PC-3 (cell line): ENCODE measurements around the gene ST3GAL4. TPM values are rescaled to one million over a fixed set of nuclear protein-coding genes. Genes with fewer than 3 reads are reported as not detected.

Source experiments
- ATAC-seq: fragments of 200-7000 bp; cut with Tn5 transposase; 2 replicates; pipeline ENCODE4 v1.9.1; 2020; ENCODE audit warnings: mild to moderate bottlenecking, moderate library complexity
- BruUV-seq: library from RNA; stranded (reverse); fragments of 400-500 nt; replicated peaks from 2 replicates; lab custom pipeline; 2021; lab: Mats Ljungman, UMichigan
- CTCF ChIA-PET: fragments of 300-600 bp; sonication (Branson Sonifier 250); formaldehyde crosslinking; loops from one replicate; lab custom pipeline; 2022; ENCODE audit warnings: antibody characterized with exemption; lab: Charles Lee
- POLR2A ChIA-PET: fragments of 300-600 bp; sonication (Branson Sonifier 250); formaldehyde crosslinking; loops from one replicate; lab custom pipeline; 2022; ENCODE audit warnings: antibody characterized with exemption; ENCODE audit not compliant: unreplicated experiment; lab: Charles Lee
- DNase-seq: peaks from one replicate; pipeline ENCODE4 v3.0.0-alpha.2; 2015
- H2AFZ ChIP-seq: fragments of 300-600 bp; sonication (generic); 2 replicates; pipeline ENCODE4 v1.6.0; 2016; ENCODE audit warnings: antibody characterized with exemption, low read length
- H3F3A ChIP-seq: fragments of 300-600 bp; sonication (generic); one replicate; pipeline ENCODE4 v1.6.0; 2017; ENCODE audit warnings: antibody characterized with exemption, low read length, control low read depth, mild to moderate bottlenecking; ENCODE audit not compliant: unreplicated experiment
- H3K27ac ChIP-seq: fragments of 300-600 bp; sonication (generic); 2 replicates; pipeline ENCODE4 v1.5.1; 2016; ENCODE audit warnings: mild to moderate bottlenecking, low read length
- H3K27me3 ChIP-seq: fragments of 300-600 bp; sonication (generic); 2 replicates; pipeline ENCODE4 v1.6.1; 2016; ENCODE audit warnings: low read length, mixed read lengths
- H3K36me3 ChIP-seq: fragments of 300-600 bp; sonication (generic); 2 replicates; pipeline ENCODE4 v1.6.1; 2016; ENCODE audit warnings: low read depth, mixed run types, low read length, mixed read lengths
- H3K4me1 ChIP-seq: fragments of 300-600 bp; sonication (generic); 2 replicates; pipeline ENCODE4 v1.5.1; 2016; ENCODE audit warnings: low read length; ENCODE audit not compliant: insufficient read depth
- H3K4me2 ChIP-seq: fragments of 300-600 bp; sonication (generic); 2 replicates; pipeline ENCODE4 v1.6.0; 2016; ENCODE audit warnings: low read length
- H3K4me3 ChIP-seq: fragments of 300-600 bp; sonication (generic); 2 replicates; pipeline ENCODE4 v1.5.1; 2016; ENCODE audit warnings: mild to moderate bottlenecking, low read length, mixed read lengths
- H3K79me2 ChIP-seq: fragments of 300-600 bp; sonication (generic); 2 replicates; pipeline ENCODE4 v1.6.1; 2017; ENCODE audit warnings: low read length, mixed read lengths
- H3K9ac ChIP-seq: fragments of 300-600 bp; sonication (generic); 2 replicates; pipeline ENCODE4 v1.6.0; 2016; ENCODE audit warnings: mild to moderate bottlenecking, low read length
- H3K9me2 ChIP-seq: fragments of 300-600 bp; sonication (generic); replicated peaks from 2 replicates; pipeline ENCODE4 v1.6.1; 2016; ENCODE audit warnings: mixed run types, low read length, mixed read lengths
- H3K9me3 ChIP-seq: fragments of 300-600 bp; sonication (generic); 2 replicates; pipeline ENCODE4 v1.6.1; 2016; ENCODE audit warnings: low read length, mixed read lengths
- H4K20me1 ChIP-seq: fragments of 300-600 bp; sonication (generic); 2 replicates; pipeline ENCODE4 v1.6.1; 2016; ENCODE audit warnings: low read length, mixed read lengths
- CTCF ChIP-seq: fragments of 300-600 bp; sonication (generic); conservative IDR thresholded peaks from 2 replicates; pipeline ENCODE4 v1.5.1; 2017; ENCODE audit warnings: antibody characterized with exemption, low read depth, mild to moderate bottlenecking, low read length
- EZH2 ChIP-seq: fragments of 300-600 bp; sonication (generic); IDR thresholded peaks from one replicate; pipeline ENCODE4 v1.6.1; 2017; ENCODE audit warnings: antibody characterized with exemption, mild to moderate bottlenecking, low read length; ENCODE audit not compliant: unreplicated experiment
- EZH2phosphoT487 ChIP-seq: fragments of 300-600 bp; sonication (generic); IDR thresholded peaks from 2 replicates; pipeline ENCODE4 v1.6.1; 2018; ENCODE audit warnings: mild to moderate bottlenecking, antibody characterized with exemption, low read length, borderline replicate concordance
- intact Hi-C: fragments of 100-400 bp; cut with micrococcal nuclease; formaldehyde crosslinking; loops from 2 replicates; pipeline ENCODE4 v1.9.0; 2023
- total RNA-seq: library from RNA; depleted of rRNA; stranded (reverse); fragments of >200 nt; gene quantifications from 2 replicates; pipeline ENCODE4 v1.2.3, GENCODE V29; 2014

Gene ST3GAL4
- total RNA-seq, 1 experiment from 2014 or later: 126 TPM

- CTCF ChIA-PET: no interaction called here
- DNase-seq (no peak), ATAC-seq (no peak)
- TF ChIP-seq EZH2 (no peak), CTCF (no peak), EZH2phosphoT487 (no peak)
- peaks cover 7% of the 10 kb centered on the region for H3K36me3 ChIP-seq
- H3K4me2 ChIP-seq: no peak overlapping the region
- POLR2A ChIA-PET: no interaction called here
- H3K9me2 ChIP-seq: no peaks in the 10 kb centered on the region
- intact Hi-C loops: loop anchor here (5.0 kb wide), 1 partner anchor 53 kb away; no protein-coding TSS in a partner anchor
- H3K9me3 ChIP-seq: no peaks in the 10 kb centered on the region
- H3K4me1 ChIP-seq: no peaks in the 10 kb centered on the region
- H4K20me1 ChIP-seq: no peaks in the 10 kb centered on the region
- no peak overlapping the region for H3K4me3 ChIP-seq
- no peak overlapping the region for H3K9ac ChIP-seq
- H3K27ac ChIP-seq: no peak overlapping the region
- H2AFZ ChIP-seq: no peak overlapping the region
- no TSS peak for BruUV-seq
- no peaks in the 10 kb centered on the region for H3F3A ChIP-seq
- no peaks in the 10 kb centered on the region for H3K27me3 ChIP-seq
- no peaks in the 10 kb centered on the region for H3K79me2 ChIP-seq
Measured at GRCh38 chr11:126419801-126420697, 64.6 kb downstream of the ST3GAL4 start.

GRCh38 chr11:126420698-126421256, 65.3 kb downstream of the ST3GAL4 start:
- no peaks in the 10 kb centered on the region for H4K20me1 ChIP-seq
- CTCF ChIA-PET: no interaction called here
- H3F3A ChIP-seq: no peaks in the 10 kb centered on the region
- POLR2A ChIA-PET: interaction anchor here (0.6 kb wide), 1 partner anchor 11 kb away, joined by 3 read pairs; no protein-coding TSS in a partner anchor
- no peak overlapping the region for H3K9ac ChIP-seq
- H3K27me3 ChIP-seq: no peaks in the 10 kb centered on the region
- TF ChIP-seq CTCF (no peak), EZH2 (no peak), EZH2phosphoT487 (no peak)
- intact Hi-C loops: loop anchor here (5.0 kb wide), 1 partner anchor 53 kb away; no protein-coding TSS in a partner anchor
- H3K9me2 ChIP-seq: no peaks in the 10 kb centered on the region
- no TSS peak for BruUV-seq
- H3K4me2 ChIP-seq: no peak overlapping the region
- no peaks in the 10 kb centered on the region for H3K79me2 ChIP-seq
- DNase-seq (no peak), ATAC-seq (no peak)
- no peak overlapping the region for H3K27ac ChIP-seq
- no peaks in the 10 kb centered on the region for H3K4me1 ChIP-seq
- no peaks in the 10 kb centered on the region for H3K9me3 ChIP-seq
- no peak overlapping the region for H2AFZ ChIP-seq
- H3K4me3 ChIP-seq: no peak overlapping the region
- H3K36me3 ChIP-seq: peaks cover 7% of the 10 kb centered on the region
